GM12874 (cell line): Measurements from ENCODE around the gene PAXX.

ENCODE experiments used
- CTCF ChIP-seq: IDR thresholded peaks from 2 replicates; pipeline ENCODE4 v1.5.1; 2011; ENCODE audit warnings: low read depth, mild to moderate bottlenecking, control low read depth, low read length, moderate library complexity; ENCODE audit not compliant: insufficient read depth

The PAXX gene

GRCh38 chr9:136955943-136956335 is 36.3 kb upstream of the PAXX start:
- TF ChIP-seq CTCF = no peak

- TF ChIP-seq CTCF = no peak
Measured at GRCh38 chr9:136956604-136957003, 35.6 kb upstream of the PAXX start.

DNA sequence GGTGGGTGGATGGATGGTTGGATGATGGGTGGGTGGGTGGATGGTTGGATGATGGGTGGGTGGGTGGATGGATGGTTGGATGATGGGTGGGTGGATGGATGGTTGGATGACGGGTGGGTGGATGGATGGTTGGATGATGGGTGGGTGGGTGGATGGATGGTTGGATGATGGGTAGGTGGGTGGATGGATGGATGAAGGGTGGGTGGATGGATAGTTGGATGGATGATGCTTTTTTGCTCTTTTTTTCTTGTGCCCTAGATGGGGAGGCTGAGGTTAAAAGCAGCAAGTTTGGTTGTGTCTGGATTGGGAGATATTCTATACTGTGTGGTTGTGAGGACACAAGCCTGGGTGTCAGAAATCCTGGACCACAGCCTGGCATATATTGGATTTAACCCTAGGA is 34.8 kb upstream of the PAXX start:
- TF ChIP-seq CTCF = no peak

- TF ChIP-seq CTCF = no peak
Measured at GRCh38 chr9:136957901-136958300, 34.3 kb upstream of the PAXX start.

- no peak for TF ChIP-seq CTCF
Measured at GRCh38 chr9:136958473-136958872, 33.7 kb upstream of the PAXX start.

- TF ChIP-seq CTCF = no peak
Measured at GRCh38 chr9:136958898-136959850, 33.0 kb upstream of the PAXX start.

DNA sequence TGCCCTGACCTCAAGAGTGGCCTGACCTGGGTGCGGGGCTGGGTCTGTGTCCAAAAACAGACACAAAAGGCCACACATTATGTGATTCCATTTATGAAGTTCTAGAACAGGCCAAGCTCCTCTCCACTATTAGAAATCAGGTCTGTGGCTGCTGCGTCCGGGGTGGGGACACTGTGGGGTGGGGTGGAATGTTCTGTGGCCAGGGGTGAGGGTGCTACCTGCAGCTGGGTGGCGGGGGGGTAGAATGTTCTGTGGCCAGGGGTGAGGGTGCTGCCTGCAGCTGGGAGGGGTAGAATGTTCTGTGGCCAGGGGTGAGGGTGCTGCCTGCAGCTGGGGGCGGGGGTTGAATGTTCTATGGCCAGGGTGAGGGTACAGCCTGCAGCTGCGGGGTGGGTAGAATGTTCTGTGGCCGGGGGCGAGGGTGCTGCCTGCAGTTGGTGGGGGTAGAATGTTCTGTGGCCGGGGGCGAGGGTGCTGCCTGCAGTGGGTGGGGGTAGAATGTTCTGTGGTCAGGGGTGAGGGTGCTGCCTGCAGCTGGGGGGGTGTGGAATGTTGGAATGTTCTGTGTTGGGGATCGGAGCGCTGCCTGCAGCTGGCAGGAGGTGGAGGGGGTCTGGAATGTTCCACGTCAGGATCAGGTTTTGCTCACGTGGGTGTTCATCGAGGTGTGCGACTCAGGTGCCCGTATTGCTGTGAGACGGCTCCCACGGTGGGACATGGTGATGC is 31.8 kb upstream of the PAXX start:
- no peak for TF ChIP-seq CTCF
